Activated CD8-positive, alpha-beta memory T cell treated with anti-CD3 and anti-CD28 coated beads, Interleukin-2, amount 50 U/mL, for 24 hours (primary cell): ENCODE results near the gene NFYA.

Experiments
- DNase-seq: peaks from one replicate; pipeline ENCODE4 v3.0.0-alpha.2; 2020; ENCODE audit errors: extremely low read depth

The NFYA gene

DNA sequence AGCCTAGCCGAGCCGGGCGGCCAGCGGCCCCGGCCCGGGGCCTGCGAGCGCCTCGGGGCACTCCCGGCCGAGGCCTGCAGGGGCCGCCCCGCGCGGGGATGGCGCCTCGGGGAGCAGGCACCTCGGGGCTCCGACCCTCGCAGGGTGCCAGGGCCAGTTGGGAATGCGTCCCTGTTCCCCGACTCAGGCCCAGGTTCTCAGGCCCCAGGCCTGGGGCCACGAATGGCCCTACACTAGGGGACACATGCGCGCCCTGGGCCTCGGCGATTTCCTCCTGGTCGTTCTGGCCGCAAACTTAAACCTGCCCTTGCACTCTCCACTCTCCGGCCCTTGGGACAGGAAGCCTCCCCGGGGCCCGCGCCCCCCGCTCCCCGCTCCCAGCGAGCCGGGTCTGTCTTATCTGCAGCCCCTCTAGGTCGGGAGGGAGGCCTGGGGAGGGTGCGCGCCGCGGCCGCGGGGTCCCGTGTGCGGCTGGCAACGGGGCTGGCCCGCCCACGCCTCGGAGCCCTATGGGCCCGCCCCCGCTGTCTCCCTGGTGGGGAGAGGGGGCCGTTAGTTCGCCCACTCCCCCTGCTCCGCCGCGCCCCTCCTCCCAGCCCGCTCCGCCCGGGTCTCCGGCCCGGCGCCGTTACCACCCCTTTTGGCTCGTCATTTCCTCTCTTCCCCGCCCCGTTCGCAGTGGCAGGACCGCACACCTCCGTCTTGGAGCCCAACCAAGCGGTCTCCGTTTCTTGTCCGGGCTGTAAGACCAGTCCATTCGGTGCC lies 611 bp downstream of the NFYA start:
- peak; percentile 39 for DNase-seq

DNA sequence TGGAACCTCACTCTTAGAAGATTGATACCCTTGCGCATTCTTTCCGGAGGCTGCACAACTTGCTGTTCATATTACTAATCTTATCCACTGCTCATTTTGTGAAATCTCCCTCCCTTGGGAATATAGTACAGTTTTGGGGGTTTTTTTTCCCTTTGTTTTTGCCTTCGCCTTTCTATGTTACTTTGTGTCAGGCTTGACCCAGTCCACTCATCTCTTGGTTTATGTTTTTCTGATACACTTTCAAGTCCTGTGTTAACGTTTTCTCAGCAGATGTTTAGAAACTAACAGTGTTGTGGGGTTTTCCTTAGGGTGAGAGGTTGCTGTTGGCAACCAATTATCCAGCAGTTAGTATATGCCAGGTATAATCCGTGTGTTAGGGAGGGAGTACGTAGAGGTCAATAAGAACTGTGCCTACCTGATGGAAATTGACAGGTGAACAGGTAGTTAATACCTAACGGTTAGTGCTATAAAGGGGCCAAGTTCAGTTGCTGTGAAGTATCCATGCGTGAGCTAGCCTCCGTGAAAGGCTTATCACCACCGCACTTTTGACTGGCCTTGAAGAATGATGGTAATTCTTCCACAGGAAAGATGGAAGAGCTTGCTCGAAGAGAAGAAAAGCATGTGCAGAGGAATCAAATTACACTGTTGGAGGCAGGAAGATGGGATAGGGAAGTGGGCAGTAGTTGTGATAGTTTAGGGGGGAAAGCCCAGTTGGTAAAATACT lies 1.4 kb downstream of the NFYA start:
- DNase-seq, result no peak

DNA sequence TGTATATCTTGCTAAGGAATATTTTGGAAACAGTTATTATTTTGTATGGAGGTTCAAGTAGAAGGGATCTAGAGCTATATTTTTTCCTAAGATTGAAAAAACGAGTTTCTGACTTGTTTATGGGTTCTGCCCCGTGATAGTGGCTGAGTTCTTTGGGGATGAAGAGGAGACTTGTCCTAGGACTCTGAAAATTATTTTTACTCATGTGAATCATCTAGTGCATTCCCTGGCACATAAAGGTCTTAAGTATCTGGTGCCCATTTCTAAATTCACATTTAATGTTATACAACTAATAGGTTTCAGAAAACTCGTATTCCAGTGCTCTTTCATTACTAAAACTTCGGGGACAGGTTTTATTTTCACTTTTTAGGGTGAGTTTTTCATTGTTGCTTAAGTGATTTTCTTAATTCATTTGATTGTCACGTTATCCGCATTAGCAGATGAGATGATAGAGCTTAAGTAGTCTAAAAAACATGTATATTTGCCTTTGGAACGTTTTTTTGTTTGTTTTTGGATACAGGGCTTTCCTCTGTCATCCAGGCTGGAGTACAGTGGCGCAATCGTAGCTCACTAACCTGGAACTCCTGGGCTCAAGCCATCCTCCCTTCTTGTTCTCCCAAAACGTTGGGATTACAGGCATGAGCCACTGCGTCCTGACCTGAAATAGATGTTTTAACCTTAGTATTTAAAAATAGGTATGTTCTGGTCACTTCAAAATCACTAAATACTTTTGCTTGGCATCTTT lies 2.1 kb downstream of the NFYA start:
- DNase-seq, result no peak

DNA sequence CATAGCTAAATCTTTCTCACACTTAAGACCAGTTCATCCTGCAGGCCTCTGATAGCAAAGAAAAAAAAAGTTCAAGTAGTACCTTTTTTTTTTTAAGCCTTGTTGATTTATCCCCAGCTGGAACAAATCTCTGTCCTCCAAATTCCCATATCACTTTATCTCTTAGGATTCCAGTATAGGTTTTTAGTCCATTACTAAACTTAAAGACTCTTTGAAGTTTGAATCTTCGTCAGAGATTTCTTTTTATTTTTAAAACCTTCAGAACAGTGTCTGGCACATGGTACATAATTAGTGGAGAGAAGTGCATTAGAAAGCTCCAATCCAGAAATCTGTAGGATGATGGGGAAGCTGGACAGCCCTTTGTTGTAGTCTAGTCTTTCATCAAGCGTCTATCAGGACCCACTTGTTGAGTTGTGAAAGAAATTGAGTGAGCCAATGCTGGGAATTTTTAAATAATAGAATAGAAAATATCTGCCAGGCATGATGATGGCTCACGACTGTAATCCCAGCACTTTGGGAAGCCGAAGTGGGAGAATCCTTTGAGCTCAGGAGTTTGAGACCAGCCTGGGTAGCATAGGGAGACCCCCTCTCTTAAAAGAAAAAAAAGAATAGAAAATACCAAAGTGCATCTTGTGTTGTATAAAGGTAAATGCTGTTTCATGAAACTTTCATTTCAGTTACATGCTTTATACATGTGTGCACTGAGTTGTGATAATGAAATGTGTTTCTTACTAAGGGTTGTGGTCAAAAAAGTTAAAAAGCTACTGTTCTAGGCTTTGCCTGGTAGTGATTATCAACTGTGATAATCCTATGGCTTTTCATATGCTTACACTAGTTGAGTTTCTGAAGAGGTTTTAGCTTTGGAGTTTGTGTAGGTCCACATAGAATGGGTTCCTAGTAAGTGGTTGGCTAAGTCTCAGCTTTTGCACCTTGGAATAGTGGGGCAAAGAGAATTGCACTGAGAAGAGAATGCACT lies 3.2 kb downstream of the NFYA start:
- no peak for DNase-seq

DNA sequence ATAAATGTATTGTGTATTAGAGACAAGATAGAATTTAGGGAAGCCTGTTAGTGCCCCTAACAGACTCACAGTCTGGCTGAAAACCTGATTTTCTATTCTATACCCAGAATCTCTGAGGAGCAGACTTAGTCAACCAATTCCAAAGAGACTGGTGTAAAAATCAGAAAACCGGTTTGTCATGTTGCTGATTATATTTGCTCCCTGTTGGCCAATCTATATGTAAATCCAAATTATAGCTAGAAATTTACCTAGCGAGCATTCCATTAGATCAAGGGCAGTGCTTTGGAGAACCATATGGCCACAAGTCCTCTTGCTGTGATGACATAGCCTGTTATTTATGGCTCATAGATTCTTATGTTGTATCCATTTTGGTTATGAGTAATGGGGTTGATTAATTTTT lies 4.8 kb downstream of the NFYA start:
- DNase-seq, result no peak

DNA sequence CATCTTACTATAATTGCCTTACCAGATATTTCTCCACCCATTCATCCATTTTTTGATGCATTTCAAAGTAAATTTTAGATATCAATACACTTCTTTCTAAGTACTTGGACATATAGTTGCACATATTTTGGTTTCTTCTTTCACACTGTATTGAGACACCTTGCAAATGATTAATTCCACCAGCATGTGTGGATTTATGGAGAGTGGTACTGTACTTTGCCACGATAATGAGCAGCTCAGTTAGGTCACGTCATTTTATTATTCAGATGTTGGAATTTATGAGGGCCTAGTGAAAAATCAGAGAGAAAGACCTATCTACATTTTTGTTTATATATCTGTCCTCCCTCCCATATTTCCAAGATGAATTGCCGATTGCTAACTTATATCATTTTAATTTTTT lies 5.3 kb downstream of the NFYA start:
- DNase-seq, result no peak

DNA sequence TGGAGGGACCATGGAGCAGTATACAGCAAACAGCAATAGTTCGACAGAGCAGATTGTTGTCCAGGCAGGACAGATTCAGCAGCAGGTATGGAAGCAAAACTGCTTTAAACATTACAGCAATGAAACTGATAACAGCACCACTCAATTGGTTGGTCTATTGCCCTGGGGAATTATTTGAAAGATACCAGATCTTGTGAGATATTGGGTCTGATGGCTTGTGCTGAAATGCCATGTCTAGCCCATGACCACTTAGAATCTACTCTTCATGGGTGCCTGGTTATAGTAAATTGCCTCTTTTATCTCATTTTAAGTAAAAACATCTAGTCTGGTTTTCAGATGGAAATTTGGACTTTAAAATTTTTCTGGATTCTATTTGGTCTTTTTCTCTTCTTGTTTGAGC lies 6.3 kb downstream of the NFYA start:
- DNase-seq, result no peak

DNA sequence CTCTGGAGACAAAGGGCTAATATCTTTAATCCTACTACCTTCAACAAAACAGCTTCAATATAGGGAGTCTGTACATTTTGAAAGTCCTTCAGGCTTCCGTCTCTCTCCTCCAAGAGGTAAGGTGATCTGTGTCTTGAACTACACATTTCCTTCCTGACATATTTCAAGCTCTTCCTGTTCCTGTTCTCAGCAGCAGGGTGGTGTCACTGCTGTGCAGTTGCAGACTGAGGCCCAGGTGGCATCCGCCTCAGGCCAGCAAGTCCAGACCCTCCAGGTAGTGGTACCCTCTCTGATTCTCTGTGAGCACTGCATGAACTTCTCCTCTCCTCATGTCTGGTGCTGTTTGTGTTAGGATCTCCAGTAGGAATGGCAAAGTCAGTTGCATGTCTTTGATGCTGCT lies 7.8 kb downstream of the NFYA start:
- no peak for DNase-seq

DNA sequence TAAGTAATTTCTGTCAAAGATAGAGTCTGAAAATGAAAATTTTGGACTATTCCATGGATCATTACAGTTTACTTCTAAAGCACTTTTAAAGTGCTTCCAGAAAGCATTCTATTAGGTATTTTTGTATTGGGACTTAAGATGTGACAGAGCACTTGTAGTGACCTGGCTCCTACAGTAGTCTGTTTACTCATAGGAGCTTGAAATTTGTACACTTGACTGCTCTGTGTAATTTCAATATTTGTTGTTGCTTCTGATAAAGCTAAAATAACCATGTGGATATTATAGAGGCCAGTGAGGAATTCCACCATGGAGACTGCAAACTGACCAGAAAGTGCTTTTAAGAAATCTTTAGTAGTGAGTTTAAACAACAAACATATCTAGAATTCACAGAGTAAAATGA lies 10.3 kb downstream of the NFYA start:
- DNase-seq, result no peak

DNA sequence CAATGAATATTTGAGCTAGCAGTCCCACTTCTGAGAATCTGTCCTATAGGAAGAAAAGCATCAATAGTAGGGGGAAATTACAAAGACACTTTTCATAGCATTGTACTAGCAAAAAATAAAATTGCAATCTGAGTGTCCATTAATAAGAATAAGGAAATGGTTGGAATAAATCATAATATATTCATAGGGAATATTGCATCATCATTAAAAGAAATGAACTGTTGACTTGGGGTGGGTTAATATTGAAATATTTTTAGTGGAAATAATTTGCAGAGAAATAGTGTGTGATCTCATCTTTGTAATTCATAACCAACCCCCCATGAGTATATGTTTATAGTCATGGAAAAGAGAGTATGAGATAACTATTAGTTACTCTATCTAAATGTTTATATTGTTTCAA lies 12.4 kb downstream of the NFYA start:
- no peak for DNase-seq

DNA sequence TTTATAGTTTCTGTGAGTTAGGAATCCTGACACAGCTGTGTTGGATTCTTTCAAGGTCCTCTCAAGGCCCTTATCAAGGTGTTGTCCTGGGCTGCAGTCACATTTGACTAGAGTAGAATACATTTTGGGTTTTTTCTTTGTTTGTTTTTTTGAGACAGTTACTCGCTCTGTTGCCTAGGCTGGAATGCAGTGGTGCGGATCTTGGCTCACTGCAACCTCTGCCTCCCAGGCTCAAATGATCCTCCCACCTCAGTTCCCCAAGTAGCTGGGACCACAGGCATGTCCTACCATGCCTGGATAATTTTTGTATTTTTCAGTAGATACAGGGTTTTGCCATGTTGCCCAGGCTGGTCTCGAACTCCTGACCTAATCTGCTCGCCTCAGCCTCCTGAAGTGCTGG lies 15.7 kb downstream of the NFYA start:
- DNase-seq, result no peak

DNA sequence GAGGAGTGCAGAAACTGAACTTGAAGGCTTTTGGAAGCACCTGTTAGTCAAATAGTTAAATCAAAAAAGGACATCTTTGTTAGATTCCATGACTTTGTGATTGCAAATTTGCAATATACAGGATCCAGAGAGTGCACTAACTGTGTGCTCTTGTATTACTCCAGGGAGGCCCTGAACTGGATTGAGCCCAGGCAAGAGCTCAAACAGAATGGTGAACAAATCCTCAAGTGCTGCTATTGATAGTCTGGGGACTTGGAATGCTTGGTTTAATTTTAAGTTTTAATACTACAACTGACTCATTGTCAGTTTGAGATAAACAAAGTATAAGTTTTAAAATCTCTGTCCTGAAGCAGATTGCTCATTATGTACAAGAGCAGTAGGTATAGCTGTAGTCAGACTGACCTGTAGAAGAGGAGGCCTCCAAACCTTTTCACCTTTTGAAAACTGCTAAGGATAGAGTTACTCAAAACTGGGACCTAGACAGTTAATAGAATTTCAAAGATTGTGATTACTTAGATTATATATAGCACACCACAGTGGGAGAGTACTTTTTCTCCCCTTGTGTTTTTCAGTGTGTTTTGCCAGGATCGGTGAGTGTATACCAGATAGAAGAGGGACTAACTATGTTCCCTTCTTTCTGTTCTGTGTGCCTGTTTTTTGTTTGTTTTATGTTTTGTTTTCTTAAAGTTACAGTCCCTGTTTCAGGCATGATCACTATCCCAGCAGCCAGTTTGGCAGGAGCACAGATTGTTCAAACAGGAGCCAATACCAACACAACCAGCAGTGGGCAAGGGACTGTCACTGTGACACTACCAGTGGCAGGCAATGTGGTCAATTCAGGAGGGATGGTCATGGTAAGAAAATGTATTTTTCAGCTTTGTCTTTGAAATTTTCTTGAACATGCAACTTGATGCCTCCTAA lies 18.3 kb downstream of the NFYA start:
- DNase-seq, result no peak

DNA sequence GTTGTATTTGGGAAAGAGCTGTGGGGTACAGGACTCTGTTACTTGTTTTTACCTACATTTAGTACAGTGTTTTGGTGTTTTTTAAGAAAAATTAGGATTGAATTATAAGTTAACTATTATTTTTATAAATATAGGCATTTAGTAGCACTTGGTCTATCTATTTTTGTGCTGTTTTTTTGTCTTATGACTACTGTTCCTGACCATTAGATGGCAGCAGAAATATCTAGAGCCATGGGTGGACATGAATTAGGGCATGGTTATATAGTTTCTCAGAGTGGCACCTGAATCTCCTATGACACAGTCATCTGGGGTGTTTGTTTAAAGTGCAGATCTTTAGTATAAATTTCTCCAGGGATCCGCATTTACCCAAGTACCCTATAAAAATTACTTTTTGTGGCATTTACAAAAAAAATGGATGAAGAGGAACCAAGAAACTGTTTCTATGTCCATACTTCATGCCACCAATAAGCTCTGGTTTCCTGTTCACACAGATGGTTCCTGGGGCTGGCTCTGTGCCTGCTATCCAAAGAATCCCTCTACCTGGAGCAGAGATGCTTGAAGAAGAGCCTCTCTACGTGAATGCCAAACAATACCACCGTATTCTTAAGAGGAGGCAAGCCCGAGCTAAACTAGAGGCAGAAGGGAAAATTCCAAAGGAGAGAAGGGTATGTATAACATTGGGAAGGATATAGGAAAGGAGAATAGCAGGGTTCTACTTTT lies 19.8 kb downstream of the NFYA start:
- no peak for DNase-seq

DNA sequence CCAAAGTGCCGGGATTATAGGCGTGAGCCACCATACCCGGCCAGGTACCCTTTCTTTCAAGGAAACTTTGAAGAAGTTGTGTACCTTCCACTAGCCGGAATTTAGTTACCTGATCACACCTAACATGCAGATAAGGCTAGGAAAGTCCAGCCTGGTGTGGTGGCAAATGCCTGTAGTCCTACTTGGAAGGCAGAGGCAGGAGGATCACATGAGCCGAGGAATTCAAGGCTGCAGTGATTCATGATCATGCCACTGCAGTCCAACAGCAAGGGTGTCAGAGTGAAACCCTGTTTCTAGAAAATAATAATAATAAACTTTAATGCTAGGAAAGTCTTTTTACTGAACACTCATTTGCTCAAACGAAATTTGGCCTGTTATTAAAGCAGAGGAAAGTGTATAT lies 21.0 kb downstream of the NFYA start:
- DNase-seq, result no peak

DNA sequence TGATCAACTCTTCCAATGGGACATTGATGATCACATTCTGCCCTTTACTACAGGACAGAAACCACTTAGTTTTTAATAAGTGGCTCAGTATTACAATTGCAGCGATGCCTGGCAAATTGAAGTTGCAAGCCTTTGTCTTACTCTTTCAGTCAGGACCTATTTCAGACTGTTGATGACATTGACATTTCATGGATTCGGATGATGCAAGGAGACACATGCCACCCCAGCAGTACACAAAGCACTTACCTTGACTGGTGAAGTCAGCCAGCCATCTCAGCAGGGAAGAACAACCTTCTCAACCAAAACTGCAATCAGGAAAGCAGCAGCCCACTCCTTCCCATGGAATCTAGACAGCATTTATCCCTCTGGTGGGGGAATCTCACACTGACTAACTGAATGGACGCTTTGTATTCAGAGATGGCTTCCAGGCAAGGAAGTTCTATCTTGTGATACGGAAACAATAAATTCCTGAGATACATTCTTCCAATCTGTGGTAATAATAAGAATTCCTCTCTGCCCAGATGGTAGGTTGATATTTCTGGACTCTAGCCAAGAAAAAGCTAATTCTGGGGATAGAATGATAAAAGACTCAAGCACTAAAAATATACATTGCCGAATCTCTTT lies 24.8 kb downstream of the NFYA start:
- no peak for DNase-seq

DNA sequence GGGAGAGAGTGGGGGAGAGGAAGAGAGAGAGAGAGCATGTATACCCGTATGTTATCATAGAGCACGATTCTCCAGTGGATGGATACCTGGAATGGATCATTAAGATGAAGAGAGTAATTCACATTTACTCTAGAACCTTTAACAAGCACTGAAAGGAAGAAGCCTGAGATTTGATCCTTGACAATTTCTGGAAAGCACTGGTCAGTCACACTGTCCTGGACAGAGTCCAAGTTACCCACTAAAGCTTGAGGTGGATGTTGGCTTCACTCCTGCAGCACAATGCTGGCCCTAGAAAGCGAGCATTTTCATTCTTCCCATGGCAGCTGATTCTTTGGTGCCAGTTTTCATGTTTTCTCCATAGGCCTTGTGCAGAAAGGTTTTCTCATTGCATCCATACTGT lies 25.6 kb downstream of the NFYA start:
- DNase-seq, result no peak

DNA sequence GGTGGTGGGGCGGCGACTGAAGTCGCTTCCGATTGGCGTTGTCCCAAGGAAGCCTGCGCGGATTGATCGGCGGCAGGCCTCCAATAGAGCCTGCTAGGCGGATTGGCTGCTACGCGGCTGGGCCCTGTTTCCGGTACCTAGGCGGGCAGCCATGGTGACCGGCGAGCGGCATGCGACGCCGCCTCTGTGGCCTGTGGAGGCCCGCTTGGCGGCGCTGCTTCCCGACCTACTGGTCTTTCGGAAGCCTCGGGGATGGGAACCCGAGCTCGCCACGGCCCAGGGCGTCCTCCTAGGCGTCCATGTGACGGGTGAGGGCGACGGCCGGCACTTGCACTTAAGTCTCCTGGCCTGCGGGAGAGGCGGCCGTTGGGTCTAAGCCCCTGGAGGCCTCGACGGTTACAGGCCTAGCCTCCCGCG lies 28.1 kb downstream of the NFYA start:
- DNase-seq, result no peak

DNA sequence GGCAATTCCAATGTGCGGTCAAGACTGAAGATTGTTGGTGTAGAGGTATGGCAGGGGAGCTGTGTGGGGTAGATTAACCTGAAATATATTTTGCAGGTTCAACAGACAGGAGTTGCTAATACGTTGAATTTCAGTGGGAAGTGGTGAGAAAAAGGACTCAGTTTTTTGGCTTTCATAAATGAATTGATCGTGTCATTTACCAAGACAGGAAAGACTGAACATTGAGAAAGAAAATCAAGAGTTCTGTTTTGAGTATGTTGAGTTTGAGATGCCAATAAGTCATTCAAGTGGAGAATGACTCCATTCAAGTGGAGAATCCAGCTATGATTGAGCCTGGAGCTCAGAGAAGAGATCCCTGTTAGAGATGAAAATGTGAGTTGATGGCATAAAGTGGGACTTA lies 31.1 kb downstream of the NFYA start:
- no peak for DNase-seq

DNA sequence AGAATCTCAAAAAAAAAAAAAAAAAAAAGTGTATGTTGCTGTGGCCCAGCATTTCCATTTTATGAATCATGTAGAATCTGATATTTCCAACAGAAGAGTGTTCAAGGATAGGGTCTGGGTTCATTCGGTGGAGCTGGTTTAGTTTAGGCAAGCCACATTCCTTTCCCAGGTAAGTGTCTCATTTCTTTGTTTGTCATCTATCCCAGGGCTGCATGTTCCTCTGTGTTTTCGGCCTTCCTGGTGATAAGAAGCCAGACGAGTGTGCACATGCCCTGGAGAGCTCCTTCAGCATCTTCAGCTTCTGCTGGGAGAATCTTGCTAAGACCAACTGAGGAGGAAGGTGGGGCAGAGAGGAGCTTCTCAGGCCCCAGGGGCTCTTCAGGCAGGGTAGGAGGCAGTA lies 38.2 kb downstream of the NFYA start:
- DNase-seq, result no peak
